ENCODE measurements around the gene SOX10. TPM values are rescaled to one million over a fixed set of nuclear protein-coding genes. Genes with fewer than 3 reads are reported as not detected.

The SOX10 gene
- total and polyA plus RNA-seq, 9 of the 15 experiments (the other 6 are each of a cell fraction or from before 2014, with no cell fraction given): not detected

DNA sequence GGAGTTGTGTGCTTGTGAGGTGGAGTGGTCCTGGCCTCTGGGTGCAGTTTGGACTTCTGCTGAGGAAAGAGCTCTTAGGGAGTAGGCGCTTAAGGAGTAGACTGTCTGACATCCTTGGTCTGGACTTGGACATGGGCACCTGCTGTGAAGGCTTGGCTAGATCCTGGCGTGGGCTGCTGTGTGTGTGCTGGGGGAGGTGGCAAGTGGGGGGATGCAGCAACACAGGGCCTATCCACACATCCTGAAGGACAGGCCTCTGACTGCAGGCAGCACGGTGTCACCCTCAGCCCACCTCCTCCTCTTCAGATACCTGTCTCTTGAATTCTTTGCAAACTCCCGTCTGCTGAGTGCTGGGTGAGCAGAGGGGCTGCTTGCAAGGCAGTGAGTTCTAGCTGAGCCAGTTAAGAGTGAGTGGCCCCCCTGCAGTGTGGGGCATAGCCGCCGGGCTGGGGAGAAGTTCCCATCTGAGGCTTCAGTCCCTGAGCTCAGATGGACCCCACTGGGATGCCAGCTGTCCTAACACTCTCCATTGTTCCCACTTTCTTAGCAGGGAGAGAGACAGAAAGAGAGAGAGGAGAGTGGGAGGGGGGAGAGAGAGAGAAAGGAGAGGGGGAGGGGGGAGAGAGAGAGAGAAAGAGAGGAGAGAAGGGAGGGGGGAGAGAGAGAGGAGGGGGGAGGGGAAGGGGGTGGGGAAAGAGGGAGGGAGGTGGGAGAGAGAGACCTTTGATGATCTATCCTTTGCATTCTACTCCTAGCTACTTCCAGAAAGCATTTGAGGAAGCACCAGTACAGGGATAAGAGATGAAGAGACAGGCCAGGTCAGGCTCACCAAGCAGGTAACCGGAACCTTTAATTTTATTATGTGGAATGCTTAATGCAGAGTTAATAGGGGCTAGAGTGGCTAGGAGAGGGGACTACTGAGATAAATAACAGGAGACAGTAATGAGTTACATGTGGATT, 12.6 kb downstream of the SOX10 start (continued):
- TF ChIP-seq, protein P1, sequence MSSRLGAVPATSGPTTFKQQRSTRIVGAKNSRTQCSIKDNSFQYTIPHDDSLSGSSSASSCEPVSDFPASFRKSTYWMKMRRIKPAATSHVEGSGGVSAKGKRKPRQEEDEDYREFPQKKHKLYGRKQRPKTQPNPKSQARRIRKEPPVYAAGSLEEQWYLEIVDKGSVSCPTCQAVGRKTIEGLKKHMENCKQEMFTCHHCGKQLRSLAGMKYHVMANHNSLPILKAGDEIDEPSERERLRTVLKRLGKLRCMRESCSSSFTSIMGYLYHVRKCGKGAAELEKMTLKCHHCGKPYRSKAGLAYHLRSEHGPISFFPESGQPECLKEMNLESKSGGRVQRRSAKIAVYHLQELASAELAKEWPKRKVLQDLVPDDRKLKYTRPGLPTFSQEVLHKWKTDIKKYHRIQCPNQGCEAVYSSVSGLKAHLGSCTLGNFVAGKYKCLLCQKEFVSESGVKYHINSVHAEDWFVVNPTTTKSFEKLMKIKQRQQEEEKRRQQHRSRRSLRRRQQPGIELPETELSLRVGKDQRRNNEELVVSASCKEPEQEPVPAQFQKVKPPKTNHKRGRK (tag; IDR thresholded peaks at IDR 0.05): no peak
- TF ChIP-seq ZNF263 (CRISPR knock-in tag; IDR thresholded peaks at IDR 0.05; ENCODE audit: borderline replicate concordance) (no peak), KDM5B (IDR thresholded peaks at IDR 0.05; ENCODE audit: insufficient replicate concordance, low read depth, low read length) (no peak), ZNF644 (tag; IDR thresholded peaks at IDR 0.05; ENCODE audit: low read depth) (no peak), ZNF347 (CRISPR knock-in tag; IDR thresholded peaks at IDR 0.05; ENCODE audit: low read depth) (no peak), CBX3 (IDR thresholded peaks at IDR 0.05; ENCODE audit: borderline replicate concordance in 1 of 2, low read length in 2 of 2) (no peak), TARDBP (IDR thresholded peaks at IDR 0.05) (no peak), ZBTB1 (CRISPR knock-in tag; IDR thresholded peaks at IDR 0.05; ENCODE audit: borderline replicate concordance, low read depth) (no peak), CBX2 (IDR thresholded peaks at IDR 0.05; ENCODE audit: insufficient read depth, low read length, poor library complexity, severe bottlenecking) (no peak)
- TF ChIP-seq, protein P2, sequence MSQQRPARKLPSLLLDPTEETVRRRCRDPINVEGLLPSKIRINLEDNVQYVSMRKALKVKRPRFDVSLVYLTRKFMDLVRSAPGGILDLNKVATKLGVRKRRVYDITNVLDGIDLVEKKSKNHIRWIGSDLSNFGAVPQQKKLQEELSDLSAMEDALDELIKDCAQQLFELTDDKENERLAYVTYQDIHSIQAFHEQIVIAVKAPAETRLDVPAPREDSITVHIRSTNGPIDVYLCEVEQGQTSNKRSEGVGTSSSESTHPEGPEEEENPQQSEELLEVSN (IDR thresholded peaks at IDR 0.05; ENCODE audit: borderline replicate concordance in 1 of 2, extremely low read depth in 1 of 2, insufficient read depth in 1 of 2, insufficient read length in 1 of 2, low read depth in 1 of 2, low read length in 1 of 2, poor library complexity in 1 of 2, severe bottlenecking in 1 of 2): no peak
